22Rv1 (cell line): ENCODE results near the gene STOX2.

Experiments
- H3K27ac ChIP-seq: fragments of 450-650 bp; 2 replicates; pipeline ENCODE4 v1.5.1; 2017
- CTCF ChIP-seq: fragments of 450-650 bp; IDR thresholded peaks from 2 replicates; pipeline ENCODE4 v1.5.1; 2017; ENCODE audit warnings: mild to moderate bottlenecking
- ZFX ChIP-seq: fragments of 450-650 bp; IDR thresholded peaks from 2 replicates; pipeline ENCODE4 v1.6.1; 2017; ENCODE audit warnings: antibody characterized with exemption, borderline replicate concordance

Gene STOX2

GRCh38 chr4:184061582-184061981 is 156.5 kb downstream of the STOX2 start:
- H3K27ac ChIP-seq = no peak overlapping the region
- TF ChIP-seq ZFX (no peak), CTCF (no peak)

- no peak overlapping the region for H3K27ac ChIP-seq
- TF ChIP-seq ZFX (no peak), CTCF (no peak)
These were observed 157.7 kb downstream of the STOX2 start for GRCh38 chr4:184062769-184063168.

- H3K27ac ChIP-seq = no peak overlapping the region
- TF ChIP-seq CTCF = no peak
- no peak for TF ChIP-seq ZFX
These were observed 159.8 kb downstream of the STOX2 start for GRCh38 chr4:184064877-184065276.

- TF ChIP-seq CTCF (no peak), ZFX (no peak)
- H3K27ac ChIP-seq = no peak overlapping the region
These were observed 161.6 kb downstream of the STOX2 start for GRCh38 chr4:184066584-184067300.

DNA sequence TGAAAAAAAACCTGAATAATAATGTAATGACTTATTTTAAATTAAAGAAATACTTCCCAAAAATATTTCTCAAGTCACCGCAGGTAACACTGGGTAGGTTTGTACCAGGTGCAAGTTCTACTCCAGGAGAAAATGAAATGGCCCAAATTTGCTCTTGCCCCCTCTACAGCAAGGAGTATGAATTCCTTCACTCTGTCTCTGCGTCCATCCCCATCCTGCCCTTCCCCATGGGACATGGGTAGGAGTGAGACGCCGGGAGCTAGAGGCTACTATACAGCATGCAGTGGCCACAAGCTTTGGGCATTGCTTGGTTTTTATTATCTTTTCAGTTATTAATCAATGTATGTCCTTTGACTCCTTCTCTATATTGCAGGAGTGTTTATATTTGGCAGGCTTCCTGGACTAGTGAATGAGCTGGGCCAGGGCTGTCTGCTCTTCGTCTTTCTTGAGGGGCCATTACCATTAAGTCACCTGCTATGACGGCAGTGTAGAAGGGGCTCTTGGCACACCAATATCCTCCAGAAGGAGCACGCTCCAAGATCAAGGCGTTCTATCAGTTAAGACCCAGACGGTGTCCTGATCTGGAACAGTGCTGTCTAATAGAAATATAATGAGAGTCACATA is 162.9 kb downstream of the STOX2 start:
- no peak overlapping the region for H3K27ac ChIP-seq
- TF ChIP-seq CTCF (no peak), ZFX (no peak)
